ENCODE results near the gene KLHL3.

KLHL3 gene

DNA sequence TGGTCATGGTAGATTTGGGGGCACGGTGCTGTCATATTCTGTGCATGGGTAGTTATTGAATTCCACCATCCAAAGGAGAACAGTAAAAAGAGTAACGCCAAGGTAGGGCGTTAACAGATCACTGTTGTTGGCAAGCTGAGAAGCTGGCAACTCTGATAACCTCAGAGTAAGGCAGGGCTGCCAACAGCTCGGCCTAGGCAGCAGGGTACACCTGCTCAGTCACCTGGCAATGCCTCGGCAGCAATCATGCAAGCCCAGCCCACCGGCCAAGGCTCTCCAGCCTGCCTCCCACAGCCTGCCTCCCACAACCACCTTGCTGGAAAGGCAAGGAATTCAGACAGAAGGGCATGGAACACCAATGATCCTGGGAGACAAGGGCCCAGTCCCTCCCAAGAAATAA lies 63.9 kb downstream of the KLHL3 start:
- H3K4me3 ChIP-seq (ENCODE audit: low read depth, low read length): no peak overlapping the region
- no peak for DNase-seq (ENCODE audit: low read depth)
- TF ChIP-seq, protein P1, sequence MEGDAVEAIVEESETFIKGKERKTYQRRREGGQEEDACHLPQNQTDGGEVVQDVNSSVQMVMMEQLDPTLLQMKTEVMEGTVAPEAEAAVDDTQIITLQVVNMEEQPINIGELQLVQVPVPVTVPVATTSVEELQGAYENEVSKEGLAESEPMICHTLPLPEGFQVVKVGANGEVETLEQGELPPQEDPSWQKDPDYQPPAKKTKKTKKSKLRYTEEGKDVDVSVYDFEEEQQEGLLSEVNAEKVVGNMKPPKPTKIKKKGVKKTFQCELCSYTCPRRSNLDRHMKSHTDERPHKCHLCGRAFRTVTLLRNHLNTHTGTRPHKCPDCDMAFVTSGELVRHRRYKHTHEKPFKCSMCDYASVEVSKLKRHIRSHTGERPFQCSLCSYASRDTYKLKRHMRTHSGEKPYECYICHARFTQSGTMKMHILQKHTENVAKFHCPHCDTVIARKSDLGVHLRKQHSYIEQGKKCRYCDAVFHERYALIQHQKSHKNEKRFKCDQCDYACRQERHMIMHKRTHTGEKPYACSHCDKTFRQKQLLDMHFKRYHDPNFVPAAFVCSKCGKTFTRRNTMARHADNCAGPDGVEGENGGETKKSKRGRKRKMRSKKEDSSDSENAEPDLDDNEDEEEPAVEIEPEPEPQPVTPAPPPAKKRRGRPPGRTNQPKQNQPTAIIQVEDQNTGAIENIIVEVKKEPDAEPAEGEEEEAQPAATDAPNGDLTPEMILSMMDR (IDR thresholded peaks at IDR 0.05; ENCODE audit: control insufficient read depth, extremely low read depth, insufficient read depth): no peak

DNA sequence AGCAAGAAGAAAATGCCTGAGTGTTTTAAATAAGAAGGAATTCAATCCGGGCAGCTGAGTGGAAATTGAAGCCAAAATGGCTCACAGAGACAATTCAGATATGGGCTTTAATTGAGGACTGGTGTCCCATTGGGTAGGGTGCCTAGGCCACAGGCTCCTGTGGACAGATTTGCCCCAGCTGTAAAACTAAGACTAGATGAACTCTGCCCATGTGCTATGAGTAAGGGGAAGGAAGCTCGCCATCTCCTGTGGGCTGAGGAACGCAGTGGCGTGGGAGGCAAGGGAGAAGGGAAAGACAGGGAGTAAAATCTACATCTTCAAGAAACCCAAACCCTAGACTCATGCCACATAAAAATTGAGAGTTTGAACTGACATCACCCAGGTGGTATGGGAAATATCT lies 66.1 kb downstream of the KLHL3 start:
- no peak for DNase-seq (ENCODE audit: low read depth)
- TF ChIP-seq, protein P1 (IDR thresholded peaks at IDR 0.05; ENCODE audit: control insufficient read depth, extremely low read depth, insufficient read depth): no peak
- H3K4me3 ChIP-seq (ENCODE audit: low read depth, low read length): no peak overlapping the region

DNA sequence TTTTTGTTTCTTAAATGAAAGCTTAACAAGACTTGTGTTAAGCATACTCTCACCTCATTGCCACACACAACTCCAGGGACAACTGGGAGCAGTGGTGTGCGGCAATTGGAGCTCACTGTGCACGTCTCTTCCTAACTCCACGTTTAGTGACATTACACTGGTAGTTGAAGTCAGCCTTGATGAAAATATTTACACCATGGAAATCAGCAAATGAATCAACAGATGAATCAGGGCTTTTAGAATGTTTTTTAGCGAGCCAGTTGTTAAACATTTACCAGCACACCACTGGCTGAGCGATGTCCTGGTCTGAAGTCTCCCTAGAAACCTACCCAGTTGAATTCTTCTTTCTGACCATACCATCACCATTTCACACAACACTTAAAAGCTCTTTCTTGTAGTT lies 67.3 kb downstream of the KLHL3 start:
- DNase-seq (ENCODE audit: low read depth): no peak
- no peak overlapping the region for H3K4me3 ChIP-seq (ENCODE audit: low read depth, low read length)
- TF ChIP-seq, protein P1 (IDR thresholded peaks at IDR 0.05; ENCODE audit: control insufficient read depth, extremely low read depth, insufficient read depth): no peak

DNA sequence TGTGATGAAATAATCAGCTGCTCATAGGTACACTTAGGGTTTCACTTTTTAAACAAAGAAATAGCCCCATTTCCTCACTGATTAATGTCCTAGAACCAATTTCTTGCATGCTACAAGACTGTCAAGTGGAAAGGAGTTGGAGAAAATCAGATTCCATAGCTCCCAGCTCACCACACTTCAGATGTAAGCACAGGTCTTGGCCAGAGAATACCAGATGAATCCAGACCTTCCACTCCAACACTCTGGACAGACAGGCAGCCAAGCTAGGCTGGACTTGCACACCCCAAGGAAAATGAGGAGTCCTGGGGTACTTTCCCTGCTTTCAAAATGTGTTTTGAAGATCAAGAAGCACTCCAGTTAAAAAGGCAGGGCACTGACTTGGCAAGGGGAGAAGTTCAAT lies 68.5 kb downstream of the KLHL3 start:
- DNase-seq (ENCODE audit: low read depth): no peak
- TF ChIP-seq, protein P1 (IDR thresholded peaks at IDR 0.05; ENCODE audit: control insufficient read depth, extremely low read depth, insufficient read depth): no peak
- H3K4me3 ChIP-seq (ENCODE audit: low read depth, low read length): no peak overlapping the region

DNA sequence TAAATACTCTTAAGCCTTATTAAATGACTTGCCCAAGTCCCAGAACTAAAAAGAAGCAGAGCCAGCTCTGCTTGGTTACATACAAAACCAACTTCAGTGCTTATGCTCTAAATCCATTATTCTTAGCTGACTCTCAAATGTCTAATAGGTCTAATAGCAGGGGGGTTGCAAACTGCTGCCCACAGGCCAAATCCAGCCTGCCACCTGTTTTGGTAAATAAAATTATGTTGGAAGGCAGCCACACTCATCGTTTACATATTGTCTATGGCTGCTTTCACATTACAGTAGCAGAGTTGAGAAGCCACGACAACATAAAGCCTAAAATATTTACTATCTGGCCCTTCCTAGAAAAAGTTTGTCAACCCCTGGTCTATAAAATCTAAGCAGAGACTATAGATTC lies 69.0 kb downstream of the KLHL3 start:
- no peak for DNase-seq (ENCODE audit: low read depth)
- TF ChIP-seq, protein P1 (IDR thresholded peaks at IDR 0.05; ENCODE audit: control insufficient read depth, extremely low read depth, insufficient read depth): no peak
- no peak overlapping the region for H3K4me3 ChIP-seq (ENCODE audit: low read depth, low read length)

DNA sequence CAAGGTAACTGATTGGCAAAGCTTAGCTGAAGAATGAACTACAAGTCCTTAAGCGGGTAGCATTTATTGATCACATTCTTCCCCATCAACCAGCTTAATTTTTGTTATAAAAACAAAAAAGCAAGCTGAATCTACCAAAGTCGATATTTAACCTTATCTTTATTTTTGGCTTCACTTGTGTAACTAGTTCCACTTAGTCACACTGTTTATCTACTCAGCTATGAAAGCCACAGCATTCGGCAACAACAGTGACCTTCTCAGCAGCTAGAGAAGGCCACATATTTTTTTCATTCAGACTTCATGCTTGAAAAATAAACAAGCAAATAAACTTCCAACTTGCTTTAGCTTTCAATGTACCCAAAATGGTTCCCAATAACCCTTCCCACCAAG lies 69.4 kb downstream of the KLHL3 start:
- TF ChIP-seq, protein P1 (IDR thresholded peaks at IDR 0.05; ENCODE audit: control insufficient read depth, extremely low read depth, insufficient read depth): no peak
- DNase-seq (ENCODE audit: low read depth): no peak
- no peak overlapping the region for H3K4me3 ChIP-seq (ENCODE audit: low read depth, low read length)

DNA sequence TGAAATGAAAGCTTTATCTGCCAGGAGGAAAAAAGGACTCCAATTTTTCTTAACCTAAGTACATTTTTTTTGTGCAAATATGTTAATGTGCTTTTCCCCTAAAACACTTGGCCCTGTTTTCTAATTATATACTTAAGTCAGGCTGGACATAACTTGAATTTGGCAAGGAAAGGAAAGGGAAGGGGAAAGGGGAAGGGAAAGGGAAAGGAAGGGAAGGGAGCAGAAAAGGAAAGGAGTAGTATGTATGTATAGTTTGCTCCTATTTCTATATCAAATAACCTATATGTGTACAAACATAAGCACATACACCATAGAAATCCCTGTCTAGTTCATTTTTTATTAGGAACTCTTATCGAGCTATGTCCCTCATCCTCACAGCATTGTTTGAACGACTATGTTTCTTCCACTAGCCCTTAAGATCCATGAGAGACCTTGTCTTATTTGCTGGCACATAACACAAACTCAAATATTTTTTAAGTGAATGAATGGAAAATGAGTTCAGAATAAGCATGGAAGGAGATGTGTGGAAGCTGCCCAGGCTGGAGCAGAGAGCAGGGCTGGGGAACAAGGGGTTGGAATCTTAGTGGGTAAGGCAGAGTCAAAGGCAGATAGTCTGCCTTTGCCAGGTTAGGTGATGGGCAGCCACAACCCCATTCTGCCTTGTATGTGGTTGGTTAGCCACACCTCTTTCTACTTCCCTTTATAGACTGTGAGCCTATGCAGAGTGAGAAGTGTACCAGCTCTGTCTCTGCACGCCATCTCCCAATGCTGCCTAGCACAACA lies 70.0 kb downstream of the KLHL3 start:
- TF ChIP-seq, protein P1 (IDR thresholded peaks at IDR 0.05; ENCODE audit: control insufficient read depth, extremely low read depth, insufficient read depth): no peak
- no peak overlapping the region for H3K4me3 ChIP-seq (ENCODE audit: low read depth, low read length)
- DNase-seq (ENCODE audit: low read depth): no peak
